H1 (cell line): ENCODE data around the gene ZBTB47. TPM values are rescaled to one million over a fixed set of nuclear protein-coding genes. Genes with fewer than 3 reads are reported as not detected.

ENCODE experiments used
- CTCF ChIA-PET: fragments of 300-600 bp; sonication (Branson Sonifier 250); formaldehyde crosslinking; loops from one replicate; lab custom pipeline; 2021; ENCODE audit not compliant: partially characterized antibody; lab: Charles Lee
- POLR2A ChIA-PET: fragments of 300-600 bp; sonication (Branson Sonifier 250); formaldehyde crosslinking; loops from one replicate; lab custom pipeline; 2021; ENCODE audit warnings: inconsistent platforms; ENCODE audit not compliant: partially characterized antibody; lab: Charles Lee
- DNase-seq, 2 experiments: peaks; one replicate each; pipeline versions ENCODE4 v3.0.0 to v3.0.0-alpha.2; 2010 to 2022; ENCODE audit warnings: low spot score in 2 of 2, low read depth in 1 of 2, mixed read lengths in 1 of 2
- FAIRE-seq: peaks from 2 replicates; lab custom pipeline; 2011; peaks lifted over from hg19 to GRCh38; lab: Jason Lieb, UNC
- H2AFZ ChIP-seq: 2 replicates; pipeline ENCODE4 v1.8.1; 2012; ENCODE audit warnings: low read length, inconsistent platforms
- H2AK5ac ChIP-seq: 2 replicates; pipeline ENCODE4 v1.6.1; 2013; ENCODE audit warnings: low read depth, low read length
- H2BK120ac ChIP-seq: replicated peaks from 2 replicates; pipeline ENCODE3; 2013; ENCODE audit warnings: low read depth, low read length, inconsistent platforms
- H2BK12ac ChIP-seq: 2 replicates; pipeline ENCODE4 v1.6.1; 2013; ENCODE audit warnings: low read depth, low read length
- H2BK15ac ChIP-seq: 2 replicates; pipeline ENCODE4 v1.6.1; 2013; ENCODE audit warnings: low read length
- H2BK20ac ChIP-seq: 2 replicates; pipeline ENCODE4 v1.6.1; 2013; ENCODE audit warnings: low read length
- H2BK5ac ChIP-seq: 2 replicates; pipeline ENCODE4 v1.6.1; 2013; ENCODE audit warnings: low read depth, low read length
- H3K14ac ChIP-seq: 2 replicates; pipeline ENCODE4 v1.6.1; 2013; ENCODE audit warnings: inconsistent platforms; ENCODE audit not compliant: insufficient read length
- H3K18ac ChIP-seq: 2 replicates; pipeline ENCODE4 v1.6.1; 2013; ENCODE audit warnings: low read length; ENCODE audit errors: extremely low read depth
- H3K23ac ChIP-seq: 2 replicates; pipeline ENCODE4 v1.6.1; 2013; ENCODE audit warnings: inconsistent platforms; ENCODE audit not compliant: insufficient read length
- H3K23me2 ChIP-seq: 2 replicates; pipeline ENCODE4 v1.6.1; 2013; ENCODE audit warnings: low read depth, low read length
- H3K27ac ChIP-seq: 2 replicates; pipeline ENCODE4 v1.6.1; 2011; ENCODE audit warnings: low read depth, low read length, inconsistent platforms
- H3K27me3 ChIP-seq, 4 experiments: replicated peaks in 1 of 4; 1 replicate in 1 of 4; 2 replicates in 3 of 4; pipeline versions ENCODE4 v1.6.1 to v1.8.1; 2011 to 2013; ENCODE audit warnings: low read length in 3 of 4, mild to moderate bottlenecking in 3 of 4, inconsistent platforms in 2 of 4, mixed read lengths in 2 of 4, moderate library complexity in 1 of 4; ENCODE audit not compliant: control insufficient read depth in 3 of 4, insufficient read depth in 3 of 4; ENCODE audit errors: extremely low read depth in 1 of 4
- H3K36me3 ChIP-seq, 4 experiments: 2 replicates each; pipeline versions ENCODE4 v1.6.1 to v1.8.1; 2011 to 2013; ENCODE audit warnings: mild to moderate bottlenecking in 4 of 4, low read length in 3 of 4, moderate library complexity in 2 of 4, control low read depth in 1 of 4, inconsistent platforms in 1 of 4; ENCODE audit not compliant: insufficient read depth in 4 of 4, control insufficient read depth in 2 of 4
- H3K4ac ChIP-seq: replicated peaks from 2 replicates; pipeline ENCODE3; 2013; ENCODE audit warnings: low read length, low read depth, mixed read lengths, inconsistent platforms; ENCODE audit not compliant: insufficient read length
- H3K4me1 ChIP-seq, 4 experiments: replicated peaks in 1 of 4; 1 replicate in 1 of 4; 2 replicates in 3 of 4; pipeline versions ENCODE4 v1.6.1 to v1.8.1; 2011 to 2013; ENCODE audit warnings: low read length in 3 of 4, inconsistent platforms in 2 of 4, mixed read lengths in 1 of 4; ENCODE audit not compliant: insufficient read depth in 4 of 4, control insufficient read depth in 3 of 4
- H3K4me2 ChIP-seq, 2 experiments: 2 replicates each; pipeline versions ENCODE4 v1.6.1 to v1.8.1; 2011 to 2013; ENCODE audit warnings: low read depth in 2 of 2, low read length in 2 of 2, control low read depth in 1 of 2, inconsistent platforms in 1 of 2, mild to moderate bottlenecking in 1 of 2; ENCODE audit not compliant: insufficient read depth in 1 of 2
- H3K4me3 ChIP-seq, 4 experiments: fragments of 200-600, 300-600 bp in 1 of 4; sonication (generic), shearing (Covaris generic), sonication (Bioruptor Twin) in 1 of 4; 2 replicates each; pipeline versions ENCODE4 v1.5.1 to v1.8.1; 2011 to 2016; ENCODE audit warnings: low read length in 4 of 4, low read depth in 3 of 4, control low read depth in 2 of 4, inconsistent platforms in 2 of 4, mild to moderate bottlenecking in 2 of 4, mixed read lengths in 1 of 4, moderate library complexity in 1 of 4; ENCODE audit not compliant: insufficient read depth in 2 of 4; ENCODE audit errors: extremely low read depth in 1 of 4
- H3K56ac ChIP-seq: replicated peaks from 2 replicates; pipeline ENCODE3; 2013; ENCODE audit warnings: low read depth, mild to moderate bottlenecking, mixed read lengths, low read length, inconsistent platforms; ENCODE audit not compliant: insufficient read length
- H3K79me1 ChIP-seq: 2 replicates; pipeline ENCODE4 v1.6.1; 2013; ENCODE audit warnings: low read depth, low read length, control low read depth
- H3K79me2 ChIP-seq, 2 experiments: 2 replicates each; pipeline versions ENCODE4 v1.6.1 to v1.8.1; 2012 to 2013; ENCODE audit warnings: low read length in 2 of 2, mild to moderate bottlenecking in 2 of 2, inconsistent platforms in 1 of 2; ENCODE audit not compliant: insufficient read depth in 2 of 2, control insufficient read depth in 1 of 2
- H3K9ac ChIP-seq, 4 experiments: replicated peaks in 1 of 4; 1 replicate in 1 of 4; 2 replicates in 3 of 4; pipeline versions ENCODE4 v1.6.1 to v1.8.1; 2011 to 2013; ENCODE audit warnings: low read depth in 3 of 4, low read length in 3 of 4, control low read depth in 2 of 4, mild to moderate bottlenecking in 2 of 4, moderate library complexity in 2 of 4, inconsistent platforms in 1 of 4; ENCODE audit errors: extremely low read depth in 1 of 4
- H3K9me3 ChIP-seq, 2 experiments: 2 replicates each; pipeline versions ENCODE4 v1.6.1 to v1.8.1; 2012 to 2013; ENCODE audit warnings: mild to moderate bottlenecking in 2 of 2, moderate library complexity in 2 of 2, control low read depth in 1 of 2, inconsistent platforms in 1 of 2, low read depth in 1 of 2, low read length in 1 of 2, mixed read lengths in 1 of 2; ENCODE audit not compliant: insufficient read depth in 2 of 2
- H4K20me1 ChIP-seq, 2 experiments: replicated peaks in 1 of 2; 2 replicates each; pipeline versions ENCODE3 to v1.8.1; 2011 to 2013; ENCODE audit warnings: inconsistent platforms in 2 of 2, low read length in 2 of 2, mild to moderate bottlenecking in 1 of 2; ENCODE audit not compliant: insufficient read depth in 2 of 2, control insufficient read depth in 1 of 2
- H4K5ac ChIP-seq: 2 replicates; pipeline ENCODE4 v1.6.1; 2013; ENCODE audit warnings: low read length, low read depth, mixed read lengths, inconsistent platforms; ENCODE audit not compliant: insufficient read length
- H4K8ac ChIP-seq: 2 replicates; pipeline ENCODE4 v1.8.0; 2013; ENCODE audit warnings: mild to moderate bottlenecking, moderate library complexity, low read length, inconsistent platforms; ENCODE audit not compliant: insufficient read depth; ENCODE audit errors: extremely low read depth
- H4K91ac ChIP-seq: replicated peaks from 2 replicates; pipeline ENCODE3; 2013; ENCODE audit warnings: low read length, mixed read lengths, inconsistent platforms; ENCODE audit not compliant: insufficient read length
- ATF3 ChIP-seq: IDR thresholded peaks from 2 replicates; pipeline ENCODE4 v1.6.1; 2011; ENCODE audit warnings: low read depth, mild to moderate bottlenecking, low read length; ENCODE audit not compliant: insufficient read depth
- E2F6 ChIP-seq: IDR thresholded peaks from 2 replicates; pipeline ENCODE4 v1.6.1; 2012; ENCODE audit warnings: inconsistent platforms
- EZH2 ChIP-seq: fragments of 200-600 bp; sonication (generic); IDR thresholded peaks from 2 replicates; pipeline ENCODE4 v1.7.1; 2012; ENCODE audit warnings: low read depth, mild to moderate bottlenecking, moderate library complexity, low read length, inconsistent platforms; ENCODE audit not compliant: severe bottlenecking
- HDAC2 ChIP-seq, 2 experiments: fragments of 300-600 bp in 1 of 2; sonication (generic) in 1 of 2; IDR thresholded peaks; 2 replicates each; pipeline ENCODE4 v1.6.1; 2011 to 2012; ENCODE audit warnings: low read depth in 2 of 2, low read length in 2 of 2, mild to moderate bottlenecking in 2 of 2, moderate library complexity in 2 of 2, borderline replicate concordance in 1 of 2, inconsistent platforms in 1 of 2
- PHF8 ChIP-seq: fragments of 200-600 bp; sonication (generic); conservative IDR thresholded peaks from 2 replicates; pipeline ENCODE4 v1.7.1; 2012; ENCODE audit warnings: low read depth, mild to moderate bottlenecking, inconsistent platforms, low read length, moderate library complexity
- RBBP5 ChIP-seq: IDR thresholded peaks from 2 replicates; pipeline ENCODE4 v1.7.1; 2012; ENCODE audit warnings: low read depth, mild to moderate bottlenecking, inconsistent platforms, low read length, moderate library complexity, borderline replicate concordance
- SIX5 ChIP-seq: IDR thresholded peaks from 2 replicates; pipeline ENCODE4 v1.6.1; 2011; ENCODE audit warnings: mild to moderate bottlenecking, low read depth, low read length
- SP1 ChIP-seq: IDR thresholded peaks from 2 replicates; pipeline ENCODE4 v1.6.1; 2011; ENCODE audit warnings: low read depth, low read length
- TBP ChIP-seq: IDR thresholded peaks from 2 replicates; pipeline ENCODE4 v1.6.1; 2011; ENCODE audit warnings: low read depth, low read length, improper control_type of control experiment
- ZNF274 ChIP-seq: IDR thresholded peaks from 2 replicates; pipeline ENCODE4 v1.7.0; 2012; ENCODE audit warnings: low read length, borderline replicate concordance; ENCODE audit errors: extremely low read depth
- WGBS, 2 experiments: shearing (Covaris generic) in 1 of 2; methylation state at CpG; one replicate each; pipeline versions ENCODE4 v1.1.6 to v1.1.7; 2013 to 2015; ENCODE audit warnings: low lambda C conversion rate in 2 of 2, mixed read lengths in 2 of 2, inconsistent platforms in 1 of 2, low coverage in 1 of 2, missing lambda C conversion rate in 1 of 2; ENCODE audit not compliant: insufficient replicate concordance in 2 of 2, insufficient coverage in 1 of 2, insufficient read length in 1 of 2; ENCODE audit errors: extremely low coverage in 1 of 2, missing lambda C conversion rate in 1 of 2; 5-methylcytosine and 5-hydroxymethylcytosine counted together
- polyA plus RNA-seq, 7 experiments: library from polyadenylated mRNA; depleted of rRNA in 3 of 7; stranded (reverse) in 5 of 7; unstranded in 2 of 7; fragments of >200 nt in 5 of 7; fragments of 200-250 nt in 2 of 7; gene quantifications; 1 replicate in 5 of 7; 2 replicates in 1 of 7; 4 replicates in 1 of 7; pipeline versions ENCODE4 v1.2.1 to v1.2.3, GENCODE V29; 2011 to 2013; ENCODE audit warnings: missing spikeins in 2 of 7, mixed read lengths in 2 of 7
- total RNA-seq: library from RNA; stranded (reverse); fragmentation: NEBNext Ultra II Directional; extraction: Animal tissue kit (Norgen Biotek cat#: 25700); gene quantifications from 2 replicates; pipeline ENCODE4 v1.2.1, GENCODE V29; 2021

The ZBTB47 gene
- total and polyA plus RNA-seq, 2 of the 8 experiments (the other 6 are each of a cell fraction or from before 2014, with no cell fraction given): 2.8 to 4.1 TPM

DNA sequence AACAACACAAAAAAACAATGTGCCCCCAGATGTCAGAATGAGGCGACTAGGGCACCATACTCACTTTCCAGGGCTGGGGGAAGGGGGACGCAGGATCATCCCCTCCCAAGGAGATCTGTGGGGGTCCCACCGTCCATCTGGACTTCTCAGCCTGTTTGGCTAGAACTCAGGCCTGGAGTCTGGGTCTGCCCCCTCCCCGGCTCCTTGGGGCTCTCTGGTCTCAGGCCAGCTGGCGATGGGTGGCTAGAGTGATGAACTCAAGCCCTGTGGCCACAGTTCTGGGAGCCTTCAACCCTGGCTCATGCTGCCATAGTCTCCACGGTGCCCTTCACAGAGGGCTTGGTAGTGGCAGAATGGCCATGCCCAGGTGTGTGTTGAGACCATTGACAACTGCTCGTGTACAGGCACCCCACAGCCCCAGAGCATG is 13.6 kb downstream of the ZBTB47 start:
- 62% methylated on average over 7 of the region's 7 CpGs; no CpG with 5 or more reads in 1 of the 2 experiments for WGBS, 2 experiments
- no peak overlapping the region for H3K18ac ChIP-seq
- peak overlapping the region; percentile 5 for H4K91ac ChIP-seq
- no peak overlapping the region for H3K56ac ChIP-seq
- H3K4me1 ChIP-seq: peaks cover 0 to 7% (median 0%) of the 10 kb centered on the region in 4 experiments; a peak in 2 of 7 replicates
- no peak overlapping the region for H3K4me2 ChIP-seq
- no peak overlapping the region for H2BK20ac ChIP-seq
- no peak overlapping the region; the same call in 1 of the 2 replicates for H2BK15ac ChIP-seq
- H3K79me2 ChIP-seq: no peaks in the 10 kb centered on the region
- no peak overlapping the region for H2BK12ac ChIP-seq
- H4K5ac ChIP-seq: no peak overlapping the region
- H3K27me3 ChIP-seq: peaks cover 0 to 2% (median 0%) of the 10 kb centered on the region in 4 experiments; a peak in 2 of 7 replicates
- H3K23ac ChIP-seq: no peak overlapping the region
- no peak overlapping the region for H3K14ac ChIP-seq
- CTCF ChIA-PET: interaction anchor here (0.8 to 1.9 kb wide), 5 partner anchors 57 to 87 kb away, joined by 3 to 6 read pairs (median 5); no protein-coding TSS in a partner anchor
- no peak overlapping the region for H2BK5ac ChIP-seq
- H3K27ac ChIP-seq: no peak overlapping the region
- no peak overlapping the region for H2AFZ ChIP-seq
- H4K20me1 ChIP-seq: peaks cover 0 to 2% of the 10 kb centered on the region in 2 experiments
- H3K4me3 ChIP-seq: no peak overlapping the region
- H2AK5ac ChIP-seq: peak overlapping the region; percentile 82; the same call in 1 of the 2 replicates
- H2BK120ac ChIP-seq: no peak overlapping the region
- H4K8ac ChIP-seq: no peak overlapping the region
- peak overlapping the region; percentile 32 for H3K4ac ChIP-seq
- H3K23me2 ChIP-seq: no peaks in the 10 kb centered on the region
- no peaks in the 10 kb centered on the region for H3K79me1 ChIP-seq
- FAIRE-seq: no peak
- POLR2A ChIA-PET: interaction anchor here (3.1 kb wide), 1 partner anchor 15 kb away, joined by 10 read pairs; no protein-coding TSS in a partner anchor
- no peaks in the 10 kb centered on the region for H3K36me3 ChIP-seq
- DNase-seq: no peak
- H3K9ac ChIP-seq: no peak overlapping the region
- H3K9me3 ChIP-seq: 0 out of 4 replicates have a peak, but pooled peaks cover 0 to 2% of the 10 kb centered on the region in 2 experiments
- TF ChIP-seq PHF8: no peak
- no peak for TF ChIP-seq SIX5
- no peak for TF ChIP-seq ZNF274
- no peak for TF ChIP-seq EZH2
- no peak for TF ChIP-seq SP1
- no peak for TF ChIP-seq HDAC2 (IDR thresholded peaks at IDR 0.05; ENCODE audit: borderline replicate concordance in 1 of 2, low read depth in 2 of 2, low read length in 2 of 2)
- no peak for TF ChIP-seq RBBP5
- no peak for TF ChIP-seq TBP
- no peak for TF ChIP-seq ATF3
- TF ChIP-seq E2F6: no peak
